Measurements from ENCODE around the gene CHST4.

DNA sequence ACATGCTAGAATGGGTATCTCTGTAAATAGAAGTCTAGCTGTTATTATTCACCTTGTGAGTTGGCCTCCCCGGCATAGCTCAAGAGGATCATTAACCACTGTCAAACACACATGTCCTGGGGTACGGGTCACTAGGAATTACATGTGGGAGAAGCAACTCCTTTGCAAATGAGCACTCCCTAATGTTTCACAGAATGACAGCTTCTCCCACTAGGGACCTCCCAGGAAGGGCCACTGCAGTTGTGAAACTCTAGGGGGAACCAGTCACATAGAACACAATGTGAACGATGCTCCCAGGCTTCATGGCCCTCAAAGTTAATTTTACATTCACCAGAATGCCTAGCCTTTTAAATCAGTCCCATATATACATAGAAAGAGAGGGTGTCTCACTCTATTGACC is 24.7 kb upstream of the CHST4 start:
- TF ChIP-seq EZH2phosphoT487 (IDR thresholded peaks at IDR 0.05; ENCODE audit: borderline replicate concordance, low read depth, low read length): no peak
- TF ChIP-seq, protein P1, sequence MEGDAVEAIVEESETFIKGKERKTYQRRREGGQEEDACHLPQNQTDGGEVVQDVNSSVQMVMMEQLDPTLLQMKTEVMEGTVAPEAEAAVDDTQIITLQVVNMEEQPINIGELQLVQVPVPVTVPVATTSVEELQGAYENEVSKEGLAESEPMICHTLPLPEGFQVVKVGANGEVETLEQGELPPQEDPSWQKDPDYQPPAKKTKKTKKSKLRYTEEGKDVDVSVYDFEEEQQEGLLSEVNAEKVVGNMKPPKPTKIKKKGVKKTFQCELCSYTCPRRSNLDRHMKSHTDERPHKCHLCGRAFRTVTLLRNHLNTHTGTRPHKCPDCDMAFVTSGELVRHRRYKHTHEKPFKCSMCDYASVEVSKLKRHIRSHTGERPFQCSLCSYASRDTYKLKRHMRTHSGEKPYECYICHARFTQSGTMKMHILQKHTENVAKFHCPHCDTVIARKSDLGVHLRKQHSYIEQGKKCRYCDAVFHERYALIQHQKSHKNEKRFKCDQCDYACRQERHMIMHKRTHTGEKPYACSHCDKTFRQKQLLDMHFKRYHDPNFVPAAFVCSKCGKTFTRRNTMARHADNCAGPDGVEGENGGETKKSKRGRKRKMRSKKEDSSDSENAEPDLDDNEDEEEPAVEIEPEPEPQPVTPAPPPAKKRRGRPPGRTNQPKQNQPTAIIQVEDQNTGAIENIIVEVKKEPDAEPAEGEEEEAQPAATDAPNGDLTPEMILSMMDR (conservative IDR thresholded peaks at IDR 0.05; ENCODE audit: low read length): peak; percentile 55

Data from OCI-LY7 (cell line).